ENCODE data around the gene CPSF4L.
"Not testable (repeated sequence)": the region's sequence is repeated elsewhere in the genome, so short reads cannot be mapped to it uniquely, and the experiment has no call there.

CPSF4L gene

DNA sequence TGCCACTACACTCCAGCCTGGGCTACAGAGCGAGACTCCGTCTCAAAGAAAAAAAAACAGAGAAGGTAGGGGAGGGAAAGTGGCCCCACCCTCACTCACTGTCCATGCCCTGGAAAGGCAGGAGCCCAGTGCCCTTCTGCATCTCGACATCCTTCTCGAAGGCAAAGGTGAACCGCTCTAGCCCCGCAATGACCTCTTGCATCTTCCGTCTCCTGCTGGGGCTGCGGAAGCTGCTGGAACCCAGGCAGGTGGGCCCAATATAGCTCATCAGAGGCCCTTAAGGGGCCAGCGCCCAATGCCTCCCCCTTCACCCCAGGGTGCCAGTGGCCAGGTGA, at the start of gene CPSF4L:
CPSF4L (minus strand) TSS at position 264 of the 335 bp plus-strand sequence; CDS start at position 202, 62 bp downstream.
- no peak within 1 kb of the TSS for H3K4me3 ChIP-seq
- H3K27ac ChIP-seq: no peak within 1 kb of the TSS
- TF ChIP-seq, protein P1, sequence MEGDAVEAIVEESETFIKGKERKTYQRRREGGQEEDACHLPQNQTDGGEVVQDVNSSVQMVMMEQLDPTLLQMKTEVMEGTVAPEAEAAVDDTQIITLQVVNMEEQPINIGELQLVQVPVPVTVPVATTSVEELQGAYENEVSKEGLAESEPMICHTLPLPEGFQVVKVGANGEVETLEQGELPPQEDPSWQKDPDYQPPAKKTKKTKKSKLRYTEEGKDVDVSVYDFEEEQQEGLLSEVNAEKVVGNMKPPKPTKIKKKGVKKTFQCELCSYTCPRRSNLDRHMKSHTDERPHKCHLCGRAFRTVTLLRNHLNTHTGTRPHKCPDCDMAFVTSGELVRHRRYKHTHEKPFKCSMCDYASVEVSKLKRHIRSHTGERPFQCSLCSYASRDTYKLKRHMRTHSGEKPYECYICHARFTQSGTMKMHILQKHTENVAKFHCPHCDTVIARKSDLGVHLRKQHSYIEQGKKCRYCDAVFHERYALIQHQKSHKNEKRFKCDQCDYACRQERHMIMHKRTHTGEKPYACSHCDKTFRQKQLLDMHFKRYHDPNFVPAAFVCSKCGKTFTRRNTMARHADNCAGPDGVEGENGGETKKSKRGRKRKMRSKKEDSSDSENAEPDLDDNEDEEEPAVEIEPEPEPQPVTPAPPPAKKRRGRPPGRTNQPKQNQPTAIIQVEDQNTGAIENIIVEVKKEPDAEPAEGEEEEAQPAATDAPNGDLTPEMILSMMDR (IDR thresholded peaks at IDR 0.05): no peak
- no peak for DNase-seq (ENCODE audit: low spot score)

DNA sequence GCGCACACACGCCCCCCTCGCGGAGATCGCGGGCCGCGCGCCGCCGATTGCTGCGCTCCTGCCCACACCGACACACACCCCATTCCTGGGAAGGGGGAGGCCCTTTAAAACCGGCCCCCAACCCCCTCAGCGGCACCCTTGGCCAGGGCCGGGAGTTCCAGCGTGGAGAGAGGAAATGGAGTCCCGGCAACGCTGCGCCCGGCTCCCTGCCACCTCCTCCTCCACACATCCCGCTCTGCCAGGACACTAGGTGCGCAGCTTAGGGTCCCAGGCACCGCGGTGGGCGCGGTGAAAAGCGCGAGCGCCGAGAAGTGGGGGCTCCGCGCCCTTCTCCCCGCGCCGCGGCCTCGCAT, 49.7 kb upstream of the CPSF4L start:
- peak overlapping the region; percentile 100 for H3K4me3 ChIP-seq
- TF ChIP-seq, protein P1 (IDR thresholded peaks at IDR 0.05): no peak
- peak; percentile 81 for DNase-seq (ENCODE audit: low spot score)
- H3K27ac ChIP-seq: peak overlapping the region; percentile 98 to 100

DNA sequence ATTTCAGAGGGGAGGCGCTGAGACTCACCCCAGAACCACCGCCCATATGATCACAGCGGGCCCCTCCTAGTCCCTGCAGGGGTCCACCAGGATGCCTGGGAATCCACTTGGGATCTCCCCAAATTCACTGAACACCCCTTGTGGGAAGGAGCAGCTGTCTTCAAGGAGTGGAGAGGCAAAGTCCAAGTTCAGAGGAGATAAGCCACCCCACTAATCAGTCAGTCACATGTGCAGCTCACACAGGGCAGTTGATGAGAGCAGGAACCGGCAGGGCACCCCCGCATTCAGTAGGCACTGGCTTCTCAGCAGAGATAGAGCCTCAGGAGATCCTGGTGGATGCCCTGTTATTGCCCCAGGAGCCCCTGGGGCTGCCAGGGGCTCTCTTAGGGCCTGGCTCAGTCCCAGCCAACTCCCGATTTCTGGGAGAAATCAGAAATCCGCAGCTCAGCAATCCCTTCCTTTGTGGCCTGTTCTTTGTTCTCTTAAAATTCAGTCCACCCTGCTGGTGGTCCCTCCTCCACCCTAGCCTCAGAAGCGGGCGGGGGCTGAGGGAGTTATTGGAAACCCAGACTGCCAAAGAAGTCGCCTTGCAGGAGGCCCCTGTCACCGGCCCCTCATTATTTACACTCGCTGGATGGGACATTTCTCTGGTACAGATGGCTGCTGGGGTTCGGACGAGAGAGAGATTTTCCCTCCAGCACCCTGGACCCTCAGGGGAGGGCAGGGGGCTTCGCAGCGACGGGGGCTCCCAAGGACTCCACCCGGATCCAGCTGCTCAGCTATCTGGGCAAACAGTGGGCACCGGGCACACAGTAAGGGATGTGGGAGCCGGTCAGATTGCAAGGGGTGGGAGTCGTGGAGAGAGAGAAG, 48.3 kb upstream of the CPSF4L start:
- TF ChIP-seq, protein P1 (IDR thresholded peaks at IDR 0.05): no peak
- Histone ChIP-seq H3K4me3 (peak overlapping the region; percentile 100), H3K27ac (peak overlapping the region; percentile 98 to 100)
- peak; percentile 73 for DNase-seq (ENCODE audit: low spot score)

- Histone ChIP-seq H3K27ac (peak overlapping the region; percentile 98 to 100), H3K4me3 (peak overlapping the region; percentile 100)
- not testable (repeated sequence) for DNase-seq (ENCODE audit: low spot score)
Observed at GRCh38 chr17:73308959-73309358, 47.3 kb upstream of the CPSF4L start.

DNA sequence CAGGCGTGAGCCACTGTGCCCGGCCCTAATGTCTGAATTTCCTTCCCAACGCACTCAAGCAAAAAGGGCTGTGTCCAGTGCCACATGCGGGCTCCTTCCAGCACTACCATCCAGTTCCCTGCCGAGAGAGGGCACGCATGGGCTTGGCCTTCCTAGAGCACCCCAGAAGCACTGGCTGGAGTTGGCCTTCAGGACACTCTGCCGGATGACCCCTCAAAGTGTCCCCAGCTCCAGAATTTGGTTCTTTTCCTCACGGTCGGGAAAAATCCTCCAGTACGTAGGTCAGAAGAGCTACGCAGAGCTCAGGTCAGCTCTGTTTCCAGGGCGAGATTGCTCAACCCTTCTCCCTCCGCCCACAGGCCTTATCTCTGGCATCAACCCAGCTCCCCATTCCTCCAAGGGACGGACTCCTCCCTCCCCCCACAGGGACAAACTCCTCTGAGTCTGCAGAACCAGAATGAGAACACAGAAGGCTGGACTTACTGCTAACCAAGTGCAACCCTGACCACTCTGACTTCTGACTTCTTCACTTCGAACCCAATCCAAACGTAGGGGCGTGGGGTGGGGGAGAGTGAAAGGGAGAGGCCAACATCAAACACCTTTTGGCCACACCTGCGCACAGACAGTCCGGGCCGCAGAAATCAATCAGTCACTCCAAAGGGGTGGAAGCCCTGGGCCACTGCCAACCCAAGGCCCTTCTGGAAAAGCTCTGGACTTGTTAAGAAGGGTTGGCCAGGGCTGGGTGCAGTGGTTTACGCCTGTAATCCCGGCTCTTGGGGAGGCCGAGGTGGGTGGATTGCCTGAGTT, 46.5 kb upstream of the CPSF4L start:
- TF ChIP-seq, protein P1 (IDR thresholded peaks at IDR 0.05): no peak
- peak; percentile 94 for DNase-seq (ENCODE audit: low spot score)
- Histone ChIP-seq H3K4me3 (peak overlapping the region; percentile 100), H3K27ac (peak overlapping the region; percentile 98 to 100)

- Histone ChIP-seq H3K4me3 (peak overlapping the region; percentile 100), H3K27ac (peak overlapping the region; percentile 81 to 100)
- TF ChIP-seq, protein P1 (IDR thresholded peaks at IDR 0.05): no peak
- no peak for DNase-seq (ENCODE audit: low spot score)
Observed at GRCh38 chr17:73307130-73307529, 45.5 kb upstream of the CPSF4L start.

All from coronary artery (tissue), 2 donors.